H1 (cell line): ENCODE measurements around the gene EML5. TPM values are rescaled to one million over a fixed set of nuclear protein-coding genes. Genes with fewer than 3 reads are reported as not detected.

Experiments
- CBX5 ChIP-seq: fragments of 300-800, 300-1000 bp; sonication (generic); IDR thresholded peaks from 2 replicates; pipeline ENCODE4 v1.7.1; 2016; ENCODE audit warnings: antibody characterized with exemption, low read length, low read depth
- JUND ChIP-seq: IDR thresholded peaks from 2 replicates; pipeline ENCODE4 v1.6.1; 2011; ENCODE audit warnings: mild to moderate bottlenecking, improper control_type of control experiment, low read length
- SP2 ChIP-seq: IDR thresholded peaks from 2 replicates; pipeline ENCODE4 v1.6.1; 2012; ENCODE audit warnings: mild to moderate bottlenecking, low read length, inconsistent platforms
- SRF ChIP-seq: IDR thresholded peaks from 2 replicates; pipeline ENCODE4 v1.6.1; 2011; ENCODE audit warnings: mild to moderate bottlenecking, low read depth, low read length, moderate library complexity
- USF2 ChIP-seq: IDR thresholded peaks from 2 replicates; pipeline ENCODE4 v1.6.1; 2011; ENCODE audit warnings: low read length, improper control_type of control experiment
- ZNF274 ChIP-seq: IDR thresholded peaks from 2 replicates; pipeline ENCODE4 v1.7.0; 2012; ENCODE audit warnings: low read length, borderline replicate concordance; ENCODE audit errors: extremely low read depth
- polyA plus RNA-seq, 7 experiments: library from polyadenylated mRNA; depleted of rRNA in 3 of 7; stranded (reverse) in 5 of 7; unstranded in 2 of 7; fragments of >200 nt in 5 of 7; fragments of 200-250 nt in 2 of 7; gene quantifications; 1 replicate in 5 of 7; 2 replicates in 1 of 7; 4 replicates in 1 of 7; pipeline versions ENCODE4 v1.2.1 to v1.2.3, GENCODE V29; 2011 to 2013; ENCODE audit warnings: missing spikeins in 2 of 7, mixed read lengths in 2 of 7
- total RNA-seq: library from RNA; stranded (reverse); fragmentation: NEBNext Ultra II Directional; extraction: Animal tissue kit (Norgen Biotek cat#: 25700); gene quantifications from 2 replicates; pipeline ENCODE4 v1.2.1, GENCODE V29; 2021

The EML5 gene
- total and polyA plus RNA-seq, 2 of the 8 experiments (the other 6 are each of a cell fraction or from before 2014, with no cell fraction given), result 0.39 to 0.88 TPM

- TF ChIP-seq CBX5, result no peak
- TF ChIP-seq JUND, result no peak
- no peak for TF ChIP-seq SRF
- no peak for TF ChIP-seq SP2
- no peak for TF ChIP-seq ZNF274
- no peak for TF ChIP-seq USF2
These were observed 167.1 kb downstream of the EML5 start (continued) for GRCh38 chr14:88625671-88626070.
